Measurements from ENCODE around the gene LRRC3. TPM values are rescaled to one million over a fixed set of nuclear protein-coding genes. Genes with fewer than 3 reads are reported as not detected.

Gene LRRC3
- total and polyA plus RNA-seq, 2 donors (not counting 3 experiments of a cell fraction or from before 2014, with no cell fraction given): 4.8 to 4.9 TPM

GRCh38 chr21:44440241-44441040 lies 14.9 kb upstream of the LRRC3 start:
- ChIA-PET POLR2A (no interaction called here), CTCF (interaction anchor here (0.6 kb wide), 1 partner anchor 302 kb away, joined by 3 read pairs; no protein-coding TSS in a partner anchor)
- TF ChIP-seq CTCF (IDR thresholded peaks at IDR 0.05; ENCODE audit: extremely low read depth in 1 of 2, insufficient read depth in 1 of 2, low read depth in 1 of 2, low read length in 2 of 2): no peak
- no peak for TF ChIP-seq EZH2 (IDR thresholded peaks at IDR 0.05; ENCODE audit: borderline replicate concordance, low read depth, low read length, severe bottlenecking)
- no peak for TF ChIP-seq POLR2AphosphoS5 (IDR thresholded peaks at IDR 0.05; ENCODE audit: insufficient read depth, low read depth, low read length)
- TF ChIP-seq JUN (IDR thresholded peaks at IDR 0.05; ENCODE audit: borderline replicate concordance, insufficient read depth, insufficient read length, low read depth): no peak
- Histone ChIP-seq H3K27ac (ENCODE audit: insufficient read depth, low read depth, low read length) (no peak overlapping the region), H3K36me3 (ENCODE audit: control insufficient read depth in 2 of 2, extremely low read depth in 1 of 2, insufficient read depth in 2 of 2, low read length in 2 of 2) (no peaks in the 10 kb centered on the region), H3K4me3 (replicated peaks in 1 of 3; ENCODE audit: insufficient read depth in 1 of 3, low read depth in 1 of 3, low read length in 3 of 3) (no peak overlapping the region), H3K27me3 (ENCODE audit: control insufficient read depth in 2 of 2, insufficient read depth in 2 of 2, low read length in 2 of 2) (no peaks in the 10 kb centered on the region), H3K9me1 (replicated peaks; ENCODE audit: control insufficient read depth, extremely low read depth, insufficient read depth, low read length) (no peaks in the 10 kb centered on the region), H3K9ac (replicated peaks; ENCODE audit: extremely low read depth, insufficient read depth, low read length) (no peak overlapping the region), H3K79me2 (ENCODE audit: control insufficient read depth, insufficient read depth, low read length) (no peaks in the 10 kb centered on the region), H4K20me1 (replicated peaks; ENCODE audit: control insufficient read depth, extremely low read depth, insufficient read depth, low read length) (no peaks in the 10 kb centered on the region), H2AFZ (ENCODE audit: low read depth, low read length) (no peak overlapping the region), H3K4me1 (ENCODE audit: control insufficient read depth, extremely low read depth, insufficient read depth, low read length) (no peaks in the 10 kb centered on the region), H3K9me3 (replicated peaks; ENCODE audit: control insufficient read depth, insufficient read depth, low read length) (no peaks in the 10 kb centered on the region), H3K4me2 (ENCODE audit: insufficient read depth, low read length) (no peak overlapping the region)
- intact Hi-C loops (cut with micrococcal nuclease) (no loop called here), dilution Hi-C loops (cut with MboI; ENCODE audit: extremely low pct_ligation_motif_present, low sequenced_read_pairs) (no loop called here)
- FAIRE-seq: no peak
- no peak for DNase-seq (ENCODE audit: low read depth, low spot score)
- BruUV-seq (replicated peaks): no TSS peak

GRCh38 chr21:44441041-44441400 lies 14.3 kb upstream of the LRRC3 start:
- dilution Hi-C loops (cut with MboI; ENCODE audit: extremely low pct_ligation_motif_present, low sequenced_read_pairs): no loop called here
- Histone ChIP-seq H3K4me3 (replicated peaks in 1 of 3; ENCODE audit: insufficient read depth in 1 of 3, low read depth in 1 of 3, low read length in 3 of 3) (no peak overlapping the region), H3K27ac (ENCODE audit: insufficient read depth, low read depth, low read length) (no peak overlapping the region), H3K79me2 (ENCODE audit: control insufficient read depth, insufficient read depth, low read length) (no peaks in the 10 kb centered on the region), H2AFZ (ENCODE audit: low read depth, low read length) (no peak overlapping the region), H3K4me2 (ENCODE audit: insufficient read depth, low read length) (no peak overlapping the region), H3K36me3 (ENCODE audit: control insufficient read depth in 2 of 2, extremely low read depth in 1 of 2, insufficient read depth in 2 of 2, low read length in 2 of 2) (no peaks in the 10 kb centered on the region), H3K4me1 (ENCODE audit: control insufficient read depth, extremely low read depth, insufficient read depth, low read length) (no peaks in the 10 kb centered on the region), H4K20me1 (replicated peaks; ENCODE audit: control insufficient read depth, extremely low read depth, insufficient read depth, low read length) (no peaks in the 10 kb centered on the region), H3K9me3 (replicated peaks; ENCODE audit: control insufficient read depth, insufficient read depth, low read length) (no peaks in the 10 kb centered on the region), H3K9me1 (replicated peaks; ENCODE audit: control insufficient read depth, extremely low read depth, insufficient read depth, low read length) (no peaks in the 10 kb centered on the region), H3K27me3 (ENCODE audit: control insufficient read depth in 2 of 2, insufficient read depth in 2 of 2, low read length in 2 of 2) (no peaks in the 10 kb centered on the region), H3K9ac (replicated peaks; ENCODE audit: extremely low read depth, insufficient read depth, low read length) (no peak overlapping the region)
- no peak for DNase-seq (ENCODE audit: low read depth, low spot score)
- intact Hi-C loops (cut with micrococcal nuclease): no loop called here
- BruUV-seq (replicated peaks): no TSS peak
- POLR2A ChIA-PET: no interaction called here
- no peak for TF ChIP-seq MYC (IDR thresholded peaks at IDR 0.05; ENCODE audit: low read depth, low read length)
- TF ChIP-seq GATA2 (IDR thresholded peaks at IDR 0.05; ENCODE audit: insufficient read depth, insufficient read length, low read depth, low read length): no peak
- no peak for TF ChIP-seq EZH2 (IDR thresholded peaks at IDR 0.05; ENCODE audit: borderline replicate concordance, low read depth, low read length, severe bottlenecking)
- no peak for TF ChIP-seq POLR2A (IDR thresholded peaks at IDR 0.05; ENCODE audit: low read depth, low read length)
- TF ChIP-seq POLR2AphosphoS5 (IDR thresholded peaks at IDR 0.05; ENCODE audit: insufficient read depth, low read depth, low read length): no peak
- no peak for TF ChIP-seq FOS (IDR thresholded peaks at IDR 0.05; ENCODE audit: borderline replicate concordance, insufficient read depth, low read length)
- TF ChIP-seq JUN (IDR thresholded peaks at IDR 0.05; ENCODE audit: borderline replicate concordance, insufficient read depth, insufficient read length, low read depth): no peak
- TF ChIP-seq MAX (IDR thresholded peaks at IDR 0.05; ENCODE audit: insufficient read depth, insufficient read length): no peak
- TF ChIP-seq CTCF (IDR thresholded peaks at IDR 0.05; ENCODE audit: extremely low read depth in 1 of 2, insufficient read depth in 1 of 2, low read depth in 1 of 2, low read length in 2 of 2): no peak
- no peak for FAIRE-seq
- CTCF ChIA-PET: interaction anchor here (0.6 kb wide), 1 partner anchor 302 kb away, joined by 3 read pairs; no protein-coding TSS in a partner anchor

Data from endothelial cell of umbilical vein (primary cell).